K562 (cell line): ENCODE results near the gene UBE2E2. TPM values are rescaled to one million over a fixed set of nuclear protein-coding genes. Genes with fewer than 3 reads are reported as not detected.

Experiments
- ATAC-seq: fragments of 200-7000 bp; cut with Tn5 transposase; 3 replicates; pipeline ENCODE4 v1.9.1; 2020; ENCODE audit warnings: moderate library complexity
- BruUV-seq: library from RNA; stranded (reverse); fragments of 400-500 nt; replicated peaks from 2 replicates; lab custom pipeline; 2021; lab: Mats Ljungman, UMichigan
- CTCF ChIA-PET: fragments of 300-600 bp; formaldehyde crosslinking; extraction: SDS; loops from one replicate; lab custom pipeline; 2021; ENCODE audit warnings: low intra/inter-chr PET ratio; lab: Yijun Ruan, JAX
- POLR2A ChIA-PET: fragments of 300-600, 350-650 bp; sonication (Branson Sonifier 250); formaldehyde crosslinking; extraction: SDS; loops from one replicate; lab custom pipeline; 2021; ENCODE audit warnings: antibody characterized with exemption, inconsistent platforms; lab: Yijun Ruan, JAX
- DNase-seq, 4 experiments: peaks; one replicate each; pipeline versions ENCODE4 v3.0.0 to v3.0.0-alpha.2; 2011 to 2018; ENCODE audit warnings: low spot score in 3 of 4, mixed read lengths in 3 of 4; ENCODE audit errors: extremely low read depth in 1 of 4
- FAIRE-seq: peaks from 2 replicates; lab custom pipeline; 2011; peaks lifted over from hg19 to GRCh38; lab: Jason Lieb, UNC
- H2AFZ ChIP-seq: 2 replicates; pipeline ENCODE4 v1.6.0; 2011; ENCODE audit warnings: low read depth, low read length, control low read depth, inconsistent platforms
- H3K27ac ChIP-seq: fragments of 200-600 bp; 3 replicates; pipeline ENCODE4 v1.8.0; 2011; ENCODE audit warnings: low read depth, mild to moderate bottlenecking, control low read depth, inconsistent platforms, low read length, moderate library complexity, mixed read lengths; ENCODE audit errors: extremely low read depth
- H3K27me3 ChIP-seq, 2 experiments: fragments of 300-600 bp in 1 of 2; 2 replicates in 1 of 2; 3 replicates in 1 of 2; pipeline versions ENCODE4 v1.6.0 to v1.8.0; 2011; ENCODE audit warnings: inconsistent platforms in 2 of 2, low read length in 2 of 2, mild to moderate bottlenecking in 1 of 2, mixed read lengths in 1 of 2, moderate library complexity in 1 of 2; ENCODE audit not compliant: control insufficient read depth in 2 of 2, insufficient read depth in 2 of 2
- H3K36me3 ChIP-seq: fragments of 300-600 bp; 3 replicates; pipeline ENCODE4 v1.8.0; 2011; ENCODE audit warnings: mild to moderate bottlenecking, low read length, inconsistent platforms; ENCODE audit not compliant: control insufficient read depth, insufficient read depth
- H3K4me1 ChIP-seq, 2 experiments: fragments of 200-600 bp in 1 of 2; replicated peaks in 1 of 2; 2 replicates in 1 of 2; 3 replicates in 1 of 2; pipeline versions ENCODE4 v1.5.1 to v1.8.0; 2011; ENCODE audit warnings: inconsistent platforms in 2 of 2, low read length in 2 of 2, mild to moderate bottlenecking in 1 of 2, mixed read lengths in 1 of 2, moderate library complexity in 1 of 2; ENCODE audit not compliant: control insufficient read depth in 2 of 2, insufficient read depth in 2 of 2
- H3K4me2 ChIP-seq: 2 replicates; pipeline ENCODE4 v1.6.1; 2011; ENCODE audit warnings: low read length, control low read depth, inconsistent platforms, mixed read lengths; ENCODE audit not compliant: insufficient read depth
- H3K4me3 ChIP-seq: fragments of 200-600 bp; sonication (generic), shearing (Covaris generic); 2 replicates; pipeline ENCODE4 v1.5.1; 2016; ENCODE audit warnings: control low read depth, inconsistent platforms
- H3K79me2 ChIP-seq: fragments of 200-600 bp; 3 replicates; pipeline ENCODE4 v1.8.0; 2011; ENCODE audit warnings: low read length, inconsistent platforms; ENCODE audit not compliant: control insufficient read depth, insufficient read depth
- H3K9ac ChIP-seq, 2 experiments: 2 replicates each; pipeline versions ENCODE4 v1.6.0 to v1.6.1; 2011; ENCODE audit warnings: low read depth in 2 of 2, low read length in 2 of 2, control low read depth in 1 of 2, inconsistent platforms in 1 of 2, mild to moderate bottlenecking in 1 of 2, mixed read lengths in 1 of 2; ENCODE audit not compliant: insufficient read depth in 1 of 2
- H3K9me1 ChIP-seq: one replicate; pipeline ENCODE4 v1.6.0; 2011; ENCODE audit warnings: inconsistent platforms, mild to moderate bottlenecking, low read length, moderate library complexity; ENCODE audit not compliant: control insufficient read depth, insufficient read depth
- H3K9me3 ChIP-seq: replicated peaks from 2 replicates; pipeline ENCODE4 v1.5.1; 2011; ENCODE audit warnings: low read depth, low read length, inconsistent platforms; ENCODE audit not compliant: control insufficient read depth, insufficient read depth
- H4K20me1 ChIP-seq: replicated peaks from 2 replicates; pipeline ENCODE4 v1.6.1; 2011; ENCODE audit warnings: low read length, inconsistent platforms, mixed read lengths; ENCODE audit not compliant: control insufficient read depth, insufficient read depth
- FOXA3 ChIP-seq, 2 experiments: fragments of 450-650 bp in 1 of 2; sonication (generic) in 1 of 2; formaldehyde crosslinking; IDR thresholded peaks in 1 of 2; conservative IDR thresholded peaks in 1 of 2; 2 replicates each; pipeline versions ENCODE4 v1.4.0 to v1.8.0; 2020 to 2022; ENCODE audit warnings: mild to moderate bottlenecking in 2 of 2, missing genetic modification reagents in 1 of 2
- HMGN3 ChIP-seq: IDR thresholded peaks from 2 replicates; pipeline ENCODE4 v1.6.1; 2011; ENCODE audit warnings: borderline replicate concordance, low read depth, mild to moderate bottlenecking, mixed read lengths, low read length; ENCODE audit not compliant: insufficient read length; ENCODE audit errors: extremely low read depth
- HNRNPH1 ChIP-seq: fragments of 200-400 bp; formaldehyde crosslinking; optimal IDR thresholded peaks from 2 replicates; pipeline ENCODE3; 2017; ENCODE audit warnings: low read depth, mild to moderate bottlenecking, low read length, moderate library complexity
- LCOR ChIP-seq: sonication (generic); formaldehyde crosslinking; IDR thresholded peaks from 2 replicates; pipeline ENCODE4 v1.8.0; 2022; ENCODE audit warnings: mild to moderate bottlenecking, missing genetic modification reagents
- NCOR1 ChIP-seq: fragments of 450-650 bp; IDR thresholded peaks from 2 replicates; pipeline ENCODE4 v1.6.1; 2016; ENCODE audit warnings: mild to moderate bottlenecking, moderate library complexity
- TEAD2 ChIP-seq: fragments of 450-650 bp; IDR thresholded peaks from 2 replicates; pipeline ENCODE4 v1.6.1; 2016; ENCODE audit warnings: missing genetic modification characterization, control low read depth, missing compliant biosample characterization
- WGBS: fragments of 100-300 bp; shearing (Covaris generic); methylation state at CpG from one replicate; pipeline ENCODE4 v1.1.6; 2016; ENCODE audit warnings: low coverage, mixed read lengths; ENCODE audit not compliant: insufficient coverage; ENCODE audit errors: missing lambda C conversion rate; 5-methylcytosine and 5-hydroxymethylcytosine counted together
- in situ Hi-C: fragments of 300-500 bp; cut with MboI; formaldehyde crosslinking; loops from 4 replicates; pipeline ENCODE4 v1.15.0; 2018; ENCODE audit warnings: inconsistent platforms, mixed read lengths
- intact Hi-C: fragments of 100-400 bp; cut with micrococcal nuclease; formaldehyde crosslinking; loops from 2 replicates; pipeline ENCODE4 v1.14.2; 2022
- polyA plus RNA-seq, 8 experiments: library from polyadenylated mRNA; depleted of rRNA in 4 of 8; stranded (reverse) in 5 of 8; unstranded in 3 of 8; fragments of >200 nt; fragmentation: Nextera tagmentation in 2 of 8; fragmentation: Illumina TruSeq in 1 of 8; extraction: Ambion mirVana in 2 of 8; extraction: Trizol in 1 of 8; gene quantifications; 2 replicates each; pipeline versions ENCODE4 v1.2.1 to v1.2.3, GENCODE V29; 2011 to 2014; ENCODE audit warnings: inconsistent platforms in 1 of 8, missing spikeins in 1 of 8
- total RNA-seq, 7 experiments: library from RNA; depleted of rRNA in 6 of 7; stranded (reverse); fragments of >200 nt in 6 of 7; fragmentation: Illumina TruSeq in 2 of 7; extraction: Trizol in 2 of 7; gene quantifications; 2 replicates each; pipeline versions ENCODE4 v1.2.1 to v1.2.3, GENCODE V29; 2011 to 2021; ENCODE audit warnings: low replicate concordance in 1 of 7
- TF ChIP-seq, protein P1 (sequence below): fragments of 250-450 bp; sonication (Bioruptor Pico); IDR thresholded peaks from 2 replicates; pipeline ENCODE4 v1.4.0; 2020; ENCODE audit warnings: mild to moderate bottlenecking, moderate library complexity
- TF ChIP-seq, protein P2 (sequence below), 2 experiments: IDR thresholded peaks in 1 of 2; conservative IDR thresholded peaks in 1 of 2; 2 replicates each; pipeline ENCODE4 v1.6.1; 2016; ENCODE audit warnings: low read depth in 2 of 2, mild to moderate bottlenecking in 1 of 2, missing compliant biosample characterization in 1 of 2, missing genetic modification characterization in 1 of 2, moderate library complexity in 1 of 2

The UBE2E2 gene
- total and polyA plus RNA-seq, 9 of the 15 experiments (the other 6 are each of a cell fraction or from before 2014, with no cell fraction given) = 0.22 to 5.1 (median 1.9) TPM

DNA sequence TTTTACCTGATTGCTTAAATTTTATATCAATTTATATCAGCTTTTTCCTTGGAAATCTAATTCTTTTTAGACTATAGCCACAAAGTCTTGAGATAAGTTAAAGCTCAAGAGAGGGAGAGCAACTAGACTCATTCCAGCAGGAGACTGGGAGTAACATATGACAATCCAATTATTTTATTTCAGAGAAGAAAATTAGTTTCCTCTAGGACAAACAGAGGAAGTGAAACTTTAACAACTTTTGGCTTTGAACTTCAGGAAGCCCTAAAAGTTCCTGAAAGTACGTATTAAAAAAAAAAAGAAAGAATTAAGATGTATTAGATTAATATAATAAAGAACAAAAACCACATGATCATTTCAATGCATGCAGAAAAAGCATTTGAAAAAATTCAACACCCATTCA lies 13.9 kb upstream of the UBE2E2 start (continued):
- no peak for TF ChIP-seq LCOR

DNA sequence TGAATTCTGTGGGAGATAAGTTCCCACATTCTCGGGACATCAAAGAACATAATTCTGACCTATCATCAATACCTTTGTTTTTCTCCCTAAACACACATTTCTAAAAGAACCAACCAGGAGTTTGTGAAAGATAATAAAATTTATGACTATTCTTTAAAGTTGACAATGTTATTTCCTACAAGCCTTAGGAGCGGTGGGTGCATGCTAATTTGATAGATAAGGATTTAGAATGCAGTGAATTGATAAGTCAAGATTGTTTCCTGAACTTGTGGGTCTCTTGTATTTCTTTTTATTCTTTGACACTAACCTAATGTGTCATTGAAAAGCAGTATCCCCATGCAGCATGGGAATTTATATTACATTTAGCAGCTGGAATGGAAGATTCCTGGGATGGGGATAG lies 10.3 kb upstream of the UBE2E2 start:
- ATAC-seq (no peak), FAIRE-seq (no peak), DNase-seq (no peak)
- intact Hi-C loops = no loop called here
- Histone ChIP-seq H3K4me1 (no peaks in the 10 kb centered on the region), H4K20me1 (no peaks in the 10 kb centered on the region), H2AFZ (no peak overlapping the region), H3K9me3 (no peaks in the 10 kb centered on the region), H3K9ac (no peak overlapping the region), H3K27ac (no peak overlapping the region), H3K4me2 (no peak overlapping the region), H3K27me3 (no peaks in the 10 kb centered on the region), H3K9me1 (no peaks in the 10 kb centered on the region), H3K79me2 (no peaks in the 10 kb centered on the region), H3K36me3 (no peaks in the 10 kb centered on the region), H3K4me3 (no peak overlapping the region)
- TF ChIP-seq NCOR1 = no peak
- no peak for TF ChIP-seq HMGN3
- no peak for TF ChIP-seq FOXA3 (CRISPR knock-in tag; conservative IDR thresholded peaks at IDR 0.05 in 1 of 2, IDR thresholded peaks at IDR 0.05 in 1 of 2)
- TF ChIP-seq, protein P1, sequence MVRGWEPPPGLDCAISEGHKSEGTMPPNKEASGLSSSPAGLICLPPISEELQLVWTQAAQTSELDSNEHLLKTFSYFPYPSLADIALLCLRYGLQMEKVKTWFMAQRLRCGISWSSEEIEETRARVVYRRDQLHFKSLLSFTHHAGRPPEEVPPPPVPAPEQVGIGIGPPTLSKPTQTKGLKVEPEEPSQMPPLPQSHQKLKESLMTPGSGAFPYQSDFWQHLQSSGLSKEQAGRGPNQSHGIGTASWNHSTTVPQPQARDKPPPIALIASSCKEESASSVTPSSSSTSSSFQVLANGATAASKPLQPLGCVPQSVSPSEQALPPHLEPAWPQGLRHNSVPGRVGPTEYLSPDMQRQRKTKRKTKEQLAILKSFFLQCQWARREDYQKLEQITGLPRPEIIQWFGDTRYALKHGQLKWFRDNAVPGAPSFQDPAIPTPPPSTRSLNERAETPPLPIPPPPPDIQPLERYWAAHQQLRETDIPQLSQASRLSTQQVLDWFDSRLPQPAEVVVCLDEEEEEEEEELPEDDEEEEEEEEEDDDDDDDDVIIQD (CRISPR knock-in tag) = no peak
- TF ChIP-seq, protein P2, sequence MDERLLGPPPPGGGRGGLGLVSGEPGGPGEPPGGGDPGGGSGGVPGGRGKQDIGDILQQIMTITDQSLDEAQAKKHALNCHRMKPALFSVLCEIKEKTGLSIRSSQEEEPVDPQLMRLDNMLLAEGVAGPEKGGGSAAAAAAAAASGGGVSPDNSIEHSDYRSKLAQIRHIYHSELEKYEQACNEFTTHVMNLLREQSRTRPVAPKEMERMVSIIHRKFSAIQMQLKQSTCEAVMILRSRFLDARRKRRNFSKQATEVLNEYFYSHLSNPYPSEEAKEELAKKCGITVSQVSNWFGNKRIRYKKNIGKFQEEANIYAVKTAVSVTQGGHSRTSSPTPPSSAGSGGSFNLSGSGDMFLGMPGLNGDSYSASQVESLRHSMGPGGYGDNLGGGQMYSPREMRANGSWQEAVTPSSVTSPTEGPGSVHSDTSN (CRISPR knock-in tag; IDR thresholded peaks at IDR 0.05; ENCODE audit: low read depth) = no peak
- TF ChIP-seq, protein P2 (tag; conservative IDR thresholded peaks at IDR 0.05; ENCODE audit: low read depth) = no peak
- no peak for TF ChIP-seq TEAD2
- no peak for TF ChIP-seq HNRNPH1
- no TSS peak for BruUV-seq
- 0% methylated on average over 2 of the region's 2 CpGs for WGBS
- CTCF ChIA-PET = no interaction called here
- POLR2A ChIA-PET = no interaction called here
- in situ Hi-C loops = no loop called here
